ENCODE results near the gene ESF1.

DNA sequence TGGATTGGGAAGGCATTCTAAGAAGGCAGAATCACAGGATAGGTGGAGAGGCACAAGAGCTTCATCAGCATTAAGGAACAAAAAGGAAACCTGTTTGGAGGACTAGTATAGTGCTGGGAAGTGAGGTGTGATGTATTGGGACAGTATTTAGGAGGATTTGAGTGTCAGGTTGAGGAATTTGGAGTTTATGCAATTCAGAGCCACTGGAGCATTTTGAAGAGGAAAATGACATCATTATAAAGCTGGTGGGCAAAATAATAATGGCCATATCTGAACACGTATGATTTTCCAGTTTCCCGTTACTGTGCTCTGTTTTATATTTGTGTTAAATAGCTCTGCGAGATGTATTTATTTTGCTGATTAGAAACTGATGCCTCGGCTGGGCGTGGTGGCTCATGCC is 14.3 kb upstream of the ESF1 start:
- TF ChIP-seq, protein P1, sequence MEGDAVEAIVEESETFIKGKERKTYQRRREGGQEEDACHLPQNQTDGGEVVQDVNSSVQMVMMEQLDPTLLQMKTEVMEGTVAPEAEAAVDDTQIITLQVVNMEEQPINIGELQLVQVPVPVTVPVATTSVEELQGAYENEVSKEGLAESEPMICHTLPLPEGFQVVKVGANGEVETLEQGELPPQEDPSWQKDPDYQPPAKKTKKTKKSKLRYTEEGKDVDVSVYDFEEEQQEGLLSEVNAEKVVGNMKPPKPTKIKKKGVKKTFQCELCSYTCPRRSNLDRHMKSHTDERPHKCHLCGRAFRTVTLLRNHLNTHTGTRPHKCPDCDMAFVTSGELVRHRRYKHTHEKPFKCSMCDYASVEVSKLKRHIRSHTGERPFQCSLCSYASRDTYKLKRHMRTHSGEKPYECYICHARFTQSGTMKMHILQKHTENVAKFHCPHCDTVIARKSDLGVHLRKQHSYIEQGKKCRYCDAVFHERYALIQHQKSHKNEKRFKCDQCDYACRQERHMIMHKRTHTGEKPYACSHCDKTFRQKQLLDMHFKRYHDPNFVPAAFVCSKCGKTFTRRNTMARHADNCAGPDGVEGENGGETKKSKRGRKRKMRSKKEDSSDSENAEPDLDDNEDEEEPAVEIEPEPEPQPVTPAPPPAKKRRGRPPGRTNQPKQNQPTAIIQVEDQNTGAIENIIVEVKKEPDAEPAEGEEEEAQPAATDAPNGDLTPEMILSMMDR (IDR thresholded peaks at IDR 0.05; ENCODE audit: poor library complexity) = no peak
- no peak for TF ChIP-seq EZH2phosphoT487 (IDR thresholded peaks at IDR 0.05; ENCODE audit: low read depth, severe bottlenecking, unreplicated experiment)
